GM13977 (cell line): ENCODE data around the gene NOP9.
A peak's percentile ranks its signal among the peaks of the same experiment; 100 is the strongest.

ENCODE experiments used
- DNase-seq: peaks from one replicate; pipeline ENCODE4 v3.0.0; 2012; ENCODE audit warnings: low spot score
- in situ Hi-C: fragments of 300-500 bp; cut with MboI; formaldehyde crosslinking; loops from one replicate; pipeline ENCODE4 v1.12.0; 2022; ENCODE audit warnings: low sequenced_read_pairs, low pct_unique_long_range_greater_than_20kb, mixed read lengths, inconsistent platforms; ENCODE audit not compliant: unreplicated experiment
- TF ChIP-seq, protein P1 (sequence below): IDR thresholded peaks from 2 replicates; pipeline ENCODE4 v1.5.1; 2012; ENCODE audit warnings: mild to moderate bottlenecking, control low read depth; ENCODE audit not compliant: insufficient read depth; ENCODE audit errors: extremely low read depth, missing control alignments

Gene NOP9

DNA sequence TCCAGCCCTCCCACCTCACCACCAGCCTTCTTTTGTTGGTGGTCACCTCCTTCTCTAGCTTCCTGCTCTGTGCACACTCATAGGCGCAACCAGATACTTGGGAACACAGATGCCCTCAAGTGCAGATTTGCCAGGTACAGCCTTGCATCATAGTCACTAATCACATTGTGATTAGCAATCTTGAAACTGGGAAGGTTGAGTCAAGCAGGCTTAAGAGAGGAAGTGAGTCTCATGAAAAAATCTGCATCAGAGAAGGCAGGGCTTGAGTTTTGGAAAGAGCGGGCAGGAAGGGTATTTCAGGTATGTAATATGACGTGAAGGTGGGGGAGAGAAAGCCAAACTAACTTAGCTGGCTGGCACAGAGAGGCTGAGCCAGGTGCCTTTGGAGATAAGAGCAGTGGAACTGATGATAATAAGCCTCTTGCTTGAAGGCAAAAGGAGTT lies 25.5 kb upstream of the NOP9 start:
- peak; percentile 77 for DNase-seq
- in situ Hi-C loops, result no loop called here
- TF ChIP-seq, protein P1, sequence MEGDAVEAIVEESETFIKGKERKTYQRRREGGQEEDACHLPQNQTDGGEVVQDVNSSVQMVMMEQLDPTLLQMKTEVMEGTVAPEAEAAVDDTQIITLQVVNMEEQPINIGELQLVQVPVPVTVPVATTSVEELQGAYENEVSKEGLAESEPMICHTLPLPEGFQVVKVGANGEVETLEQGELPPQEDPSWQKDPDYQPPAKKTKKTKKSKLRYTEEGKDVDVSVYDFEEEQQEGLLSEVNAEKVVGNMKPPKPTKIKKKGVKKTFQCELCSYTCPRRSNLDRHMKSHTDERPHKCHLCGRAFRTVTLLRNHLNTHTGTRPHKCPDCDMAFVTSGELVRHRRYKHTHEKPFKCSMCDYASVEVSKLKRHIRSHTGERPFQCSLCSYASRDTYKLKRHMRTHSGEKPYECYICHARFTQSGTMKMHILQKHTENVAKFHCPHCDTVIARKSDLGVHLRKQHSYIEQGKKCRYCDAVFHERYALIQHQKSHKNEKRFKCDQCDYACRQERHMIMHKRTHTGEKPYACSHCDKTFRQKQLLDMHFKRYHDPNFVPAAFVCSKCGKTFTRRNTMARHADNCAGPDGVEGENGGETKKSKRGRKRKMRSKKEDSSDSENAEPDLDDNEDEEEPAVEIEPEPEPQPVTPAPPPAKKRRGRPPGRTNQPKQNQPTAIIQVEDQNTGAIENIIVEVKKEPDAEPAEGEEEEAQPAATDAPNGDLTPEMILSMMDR, result no peak

DNA sequence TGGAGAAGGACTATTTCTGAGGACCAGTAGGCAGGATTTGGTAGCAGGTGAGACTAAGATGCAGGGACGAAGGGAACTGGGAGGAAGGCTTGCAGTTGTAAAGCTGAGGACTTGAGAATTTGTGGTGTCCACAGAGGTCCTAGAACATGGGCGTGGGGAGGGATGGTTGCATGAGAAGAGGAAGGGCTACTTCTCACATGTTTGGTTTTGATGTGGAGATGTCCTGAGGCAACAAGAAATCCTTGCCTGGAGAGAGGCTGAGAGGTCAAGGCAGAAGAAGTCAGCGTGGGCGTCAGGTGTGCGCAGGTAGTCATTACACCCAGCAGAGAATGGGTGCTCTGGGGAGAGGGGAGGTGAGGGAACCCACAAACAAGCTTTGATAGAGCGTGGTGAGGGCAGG lies 22.6 kb upstream of the NOP9 start:
- TF ChIP-seq, protein P1, result no peak
- in situ Hi-C loops, result no loop called here
- no peak for DNase-seq

DNA sequence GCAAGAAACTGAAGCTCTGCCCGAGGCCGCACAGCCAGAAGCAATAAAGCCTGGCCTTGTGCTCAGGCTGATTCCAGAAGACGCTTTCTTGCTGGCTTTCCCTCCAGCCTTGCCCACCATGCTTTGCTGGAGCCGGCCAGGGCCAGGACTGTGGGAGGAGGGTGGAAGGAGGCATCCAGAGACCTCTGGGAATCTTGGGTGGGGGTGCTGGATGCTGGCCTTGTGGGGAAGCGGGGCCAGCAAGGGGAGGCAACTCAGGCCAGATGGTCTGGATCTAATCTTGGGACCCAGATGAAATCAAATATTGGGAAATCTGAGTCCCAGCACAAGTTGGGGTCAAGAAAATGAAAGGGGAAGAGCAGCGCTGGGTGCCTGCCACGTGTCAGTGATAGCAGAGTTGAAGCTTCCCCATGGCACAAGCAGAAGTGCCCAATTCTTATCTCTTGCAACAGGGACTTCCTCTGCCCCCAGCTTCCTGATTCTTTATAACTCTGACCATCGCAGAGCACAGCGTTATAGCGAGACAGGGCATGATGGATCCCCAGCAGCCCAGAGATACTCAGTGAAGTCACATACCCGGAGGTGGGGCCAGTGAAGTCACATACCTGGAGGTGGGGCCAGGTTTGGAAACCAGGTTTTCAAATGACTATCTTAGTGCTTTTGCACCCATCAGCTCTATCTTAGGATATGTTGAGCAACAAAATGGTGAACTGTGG lies 21.9 kb upstream of the NOP9 start:
- in situ Hi-C loops, result no loop called here

DNA sequence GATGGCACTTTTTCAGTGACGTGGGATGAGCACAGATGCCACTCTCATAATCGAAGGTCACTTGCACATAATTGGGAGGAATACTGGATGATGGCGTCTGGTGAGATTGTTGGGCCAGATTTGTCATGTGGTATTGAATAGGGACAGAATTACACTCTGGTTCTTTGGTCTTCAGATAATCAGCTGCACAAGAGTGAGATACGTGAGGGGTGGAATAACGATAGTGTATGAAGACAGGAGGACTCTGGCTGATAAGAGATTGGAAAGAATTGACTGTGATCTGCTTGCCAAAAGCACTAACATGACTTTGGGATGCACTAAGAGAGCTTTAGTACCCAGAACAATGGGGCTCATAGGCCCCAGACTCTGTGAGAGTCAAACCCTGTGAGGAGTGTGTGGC lies 21.2 kb upstream of the NOP9 start:
- in situ Hi-C loops, result no loop called here
- DNase-seq, result no peak
- TF ChIP-seq, protein P1, result no peak

More for the DNA sequence above, 21.9 kb upstream of the NOP9 start:
- TF ChIP-seq, protein P1, result no peak
- no peak for DNase-seq

DNA sequence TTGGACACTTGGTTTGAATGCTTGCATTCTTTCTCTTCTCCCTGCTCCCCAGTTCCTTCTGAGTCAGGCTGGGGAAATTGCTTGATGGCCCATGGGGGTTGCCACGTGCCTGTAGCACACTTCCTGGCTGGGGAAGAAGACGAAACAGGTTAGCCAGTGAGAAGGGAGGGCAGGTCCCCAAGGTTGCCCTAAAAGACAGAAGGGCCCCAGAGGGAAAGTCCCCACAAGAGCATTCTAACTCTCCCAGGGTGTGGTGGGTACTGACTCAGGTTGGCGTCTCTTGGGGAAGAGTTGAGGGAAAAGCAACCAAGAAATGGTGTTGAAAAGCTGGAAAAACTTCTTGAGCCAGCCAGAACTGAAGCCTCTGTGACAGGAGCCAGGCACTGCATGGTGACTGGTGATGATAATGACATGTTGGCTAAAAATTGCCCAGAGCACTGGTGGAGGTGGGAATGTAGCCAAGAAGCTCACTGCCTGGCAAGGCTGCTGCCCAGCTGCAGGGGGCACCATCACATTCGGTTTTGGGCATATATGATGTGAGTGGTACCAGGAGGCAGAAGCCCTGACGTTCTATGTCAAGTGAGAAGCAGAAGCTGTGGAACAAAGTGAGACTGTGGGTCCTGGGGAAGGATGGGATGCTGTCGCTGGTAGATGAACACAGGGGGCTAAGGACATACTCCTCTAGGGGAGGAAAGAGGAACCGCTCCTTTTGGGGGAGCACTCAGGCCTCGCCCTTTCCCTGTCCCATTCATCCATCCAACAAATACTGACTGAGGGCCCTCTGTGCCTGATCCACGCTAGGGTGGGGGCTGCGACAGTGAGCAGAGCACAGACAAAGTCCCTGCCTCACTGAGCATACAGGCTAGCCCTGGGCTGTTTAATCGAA lies 20.1 kb upstream of the NOP9 start:
- DNase-seq, result no peak
- TF ChIP-seq, protein P1, result peak; percentile 43
- in situ Hi-C loops, result no loop called here

DNA sequence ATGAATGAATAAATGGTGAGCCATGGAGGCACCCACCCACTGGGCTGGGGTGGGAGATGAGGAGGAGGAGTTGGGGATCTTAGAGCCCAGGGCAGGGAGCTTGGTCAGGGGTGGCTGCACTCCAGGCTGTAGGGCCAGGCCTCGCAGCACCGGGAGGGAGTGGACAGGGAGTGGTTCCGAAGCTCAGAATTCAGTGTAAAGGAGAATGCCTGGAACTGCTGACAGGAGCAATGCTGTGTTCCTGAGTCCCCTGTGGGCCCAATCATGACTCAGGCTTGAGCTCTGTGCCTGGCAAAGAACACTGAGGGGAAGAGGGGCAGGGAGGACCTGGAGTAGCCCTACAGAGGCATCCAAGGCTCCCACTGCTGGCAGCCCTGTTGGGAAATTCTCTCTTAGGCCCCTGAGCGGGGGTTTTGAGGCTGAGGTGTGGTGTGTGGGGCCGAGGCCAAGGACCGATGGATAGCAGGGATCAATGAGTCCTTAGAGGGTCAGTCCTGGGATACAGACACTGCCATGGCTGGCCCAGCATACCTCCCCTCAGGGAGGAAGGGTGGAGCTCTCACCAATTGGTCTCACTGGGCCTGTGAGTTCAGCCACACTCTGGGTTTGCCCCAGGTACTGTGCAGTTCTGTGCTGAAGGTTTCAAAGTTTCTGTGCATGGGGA lies 18.7 kb upstream of the NOP9 start:
- DNase-seq, result no peak
- in situ Hi-C loops, result no loop called here
- TF ChIP-seq, protein P1, result no peak
